ENCODE data around the gene MAP3K12.
A peak's percentile ranks its signal among the peaks of the same experiment; 100 is the strongest.
"Not testable (repeated sequence)": the region's sequence is repeated elsewhere in the genome, so short reads cannot be mapped to it uniquely, and the experiment has no call there.

Gene MAP3K12

GRCh38 chr12:53499266-53500141 is at the start of gene MAP3K12:
MAP3K12 (minus strand) TSS chr12:53499458; CDS start chr12:53487391, 12,067 bp downstream.
- DNase-seq, result peak; percentile 43

- not testable (repeated sequence) for DNase-seq
Measured at GRCh38 chr12:53548354-53548753, 49.1 kb upstream of the MAP3K12 start.

GRCh38 chr12:53543539-53543938 is 44.3 kb upstream of the MAP3K12 start:
- DNase-seq, result peak; percentile 60

- no peak for DNase-seq
Measured at GRCh38 chr12:53539526-53539925, 40.3 kb upstream of the MAP3K12 start.

GRCh38 chr12:53538209-53538689 is 39.0 kb upstream of the MAP3K12 start:
- peak; percentile 53 for DNase-seq

- DNase-seq, result no peak
Measured at GRCh38 chr12:53536962-53537361, 37.7 kb upstream of the MAP3K12 start.

- DNase-seq, result no peak
Measured at GRCh38 chr12:53533471-53533870, 34.2 kb upstream of the MAP3K12 start.

- no peak for DNase-seq
Measured at GRCh38 chr12:53532524-53533445, 33.5 kb upstream of the MAP3K12 start.

GRCh38 chr12:53532021-53532420 is 32.8 kb upstream of the MAP3K12 start:
- DNase-seq, result peak; percentile 31

- DNase-seq, result no peak
Measured at GRCh38 chr12:53530920-53531319, 31.7 kb upstream of the MAP3K12 start.

- no peak for DNase-seq
Measured at GRCh38 chr12:53530061-53530460, 30.8 kb upstream of the MAP3K12 start.

GRCh38 chr12:53524476-53524875 is 25.2 kb upstream of the MAP3K12 start:
- DNase-seq, result no peak

- DNase-seq, result no peak
Measured at GRCh38 chr12:53523131-53523530, 23.9 kb upstream of the MAP3K12 start.

GRCh38 chr12:53518381-53518780 is 19.1 kb upstream of the MAP3K12 start:
- DNase-seq, result no peak

- no peak for DNase-seq
Measured at GRCh38 chr12:53516758-53517455, 17.6 kb upstream of the MAP3K12 start.

GRCh38 chr12:53515291-53515680 is 16.0 kb upstream of the MAP3K12 start:
- no peak for DNase-seq

- DNase-seq, result no peak
Measured at GRCh38 chr12:53514628-53515290, 15.5 kb upstream of the MAP3K12 start.

- DNase-seq, result no peak
Measured at GRCh38 chr12:53513712-53514410, 14.6 kb upstream of the MAP3K12 start.

- DNase-seq, result no peak
Measured at GRCh38 chr12:53510181-53510812, 11.0 kb upstream of the MAP3K12 start.

GRCh38 chr12:53508534-53509170 is 9.4 kb upstream of the MAP3K12 start:
- peak; percentile 72 for DNase-seq

GRCh38 chr12:53507603-53507885 is 8.3 kb upstream of the MAP3K12 start:
- no peak for DNase-seq
